Nephron (organoid): ENCODE results near the gene LAD1.

ENCODE experiments used
- H3K27ac Mint-ChIP-seq, 3 experiments: 2 replicates each; pipeline ENCODE4 v1.8.0; 2020; ENCODE audit warnings: mixed read lengths in 3 of 3, mild to moderate bottlenecking in 2 of 3, moderate library complexity in 1 of 3
- H3K27me3 Mint-ChIP-seq: 2 replicates; pipeline ENCODE4 v1.8.0; 2021; ENCODE audit warnings: low read depth, mild to moderate bottlenecking, moderate library complexity, mixed read lengths
- H3K36me3 Mint-ChIP-seq: 2 replicates; pipeline ENCODE4 v1.8.0; 2020; ENCODE audit warnings: low read depth, mixed read lengths
- H3K4me1 Mint-ChIP-seq: 2 replicates; pipeline ENCODE4 v1.8.0; 2020; ENCODE audit warnings: mixed read lengths
- H3K4me3 Mint-ChIP-seq, 3 experiments: 2 replicates each; pipeline ENCODE4 v1.8.0; 2020; ENCODE audit warnings: mild to moderate bottlenecking in 3 of 3, mixed read lengths in 3 of 3, moderate library complexity in 2 of 3
- H3K9me3 Mint-ChIP-seq: 2 replicates; pipeline ENCODE4 v1.8.0; 2020; ENCODE audit warnings: mixed read lengths
- CTCF ChIP-seq, 3 experiments: fragments of 200-600 bp; sonication (generic); IDR thresholded peaks; one replicate each; pipeline ENCODE4 v1.5.0; 2021; ENCODE audit warnings: antibody characterized with exemption in 3 of 3; ENCODE audit not compliant: unreplicated experiment in 3 of 3

The LAD1 gene

DNA sequence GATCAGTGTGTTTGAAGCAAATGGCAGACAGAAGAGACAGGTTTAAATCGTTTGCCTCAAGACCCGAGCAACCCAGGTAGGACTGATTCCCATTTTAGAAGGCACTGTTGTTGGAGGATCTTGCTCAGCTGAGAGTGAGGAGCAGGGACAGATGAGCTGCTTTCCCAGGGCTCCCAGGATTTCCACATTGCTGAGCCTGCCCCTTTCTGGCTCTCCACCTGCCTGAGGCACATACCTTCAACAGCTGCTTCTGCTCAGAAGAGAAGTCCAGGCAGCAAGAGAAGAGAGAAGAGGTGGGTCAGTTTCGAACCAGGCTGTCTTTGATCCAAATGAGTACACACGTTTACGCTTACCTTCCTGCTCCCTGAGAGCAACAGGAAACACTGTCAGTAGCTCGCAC is 27.3 kb downstream of the LAD1 start:
- no peaks in the 10 kb centered on the region for H3K36me3 Mint-ChIP-seq

GRCh38 chr1:201371276-201371675 is 27.8 kb downstream of the LAD1 start:
- Mint-ChIP-seq H3K27me3 (peaks cover 12% of the 10 kb centered on the region), H3K4me1 (peaks cover 59% of the 10 kb centered on the region), H3K27ac (peak overlapping the region; percentile 13 to 53 (median 30)), H3K4me3 (peak overlapping the region in 1 of 3 experiments; percentile 5), H3K36me3 (no peaks in the 10 kb centered on the region), H3K9me3 (no peaks in the 10 kb centered on the region)
- TF ChIP-seq CTCF (IDR thresholded peaks at IDR 0.05; ENCODE audit: unreplicated experiment in 3 of 3) = no peak

More for the DNA sequence above, 27.3 kb downstream of the LAD1 start:
- peaks cover 64% of the 10 kb centered on the region for H3K4me1 Mint-ChIP-seq
- TF ChIP-seq CTCF (IDR thresholded peaks at IDR 0.05; ENCODE audit: unreplicated experiment in 3 of 3) = no peak
- H3K9me3 Mint-ChIP-seq = no peaks in the 10 kb centered on the region
- peaks cover 12% of the 10 kb centered on the region for H3K27me3 Mint-ChIP-seq
- peak overlapping the region; percentile 13 to 63 (median 30) for H3K27ac Mint-ChIP-seq
- H3K4me3 Mint-ChIP-seq = peak overlapping the region in 2 of 3 experiments; percentile 13 to 57

DNA sequence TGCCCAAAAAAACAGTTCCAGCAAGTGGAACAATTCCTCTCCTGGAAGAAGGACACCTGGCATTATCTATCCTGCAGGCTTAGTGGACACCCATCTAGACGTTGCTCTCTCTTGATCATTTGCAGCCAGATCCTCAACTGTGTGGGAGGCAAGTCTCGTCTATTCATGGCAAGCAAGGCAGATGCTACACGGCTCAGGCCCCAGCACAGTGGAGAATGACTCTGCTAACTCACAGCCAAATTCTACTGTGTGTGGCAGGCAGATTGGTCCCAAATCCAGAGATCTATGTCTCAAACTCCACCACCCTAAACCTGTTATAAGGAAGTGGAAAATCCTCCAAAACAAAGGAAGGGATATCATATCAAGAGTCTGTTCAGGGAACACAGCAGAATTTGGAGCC is 28.6 kb downstream of the LAD1 start:
- H3K36me3 Mint-ChIP-seq = no peaks in the 10 kb centered on the region
- peaks cover 12% of the 10 kb centered on the region for H3K27me3 Mint-ChIP-seq
- H3K27ac Mint-ChIP-seq = peak overlapping the region; percentile 19 to 66 (median 22)
- H3K4me1 Mint-ChIP-seq = peaks cover 61% of the 10 kb centered on the region
- no peak for TF ChIP-seq CTCF (IDR thresholded peaks at IDR 0.05; ENCODE audit: unreplicated experiment in 3 of 3)
- no peaks in the 10 kb centered on the region for H3K9me3 Mint-ChIP-seq
- peak overlapping the region in 1 of 3 experiments; percentile 30 for H3K4me3 Mint-ChIP-seq

GRCh38 chr1:201369209-201369608 is 29.9 kb downstream of the LAD1 start:
- no peaks in the 10 kb centered on the region for H3K36me3 Mint-ChIP-seq
- H3K27ac Mint-ChIP-seq = peak overlapping the region in 1 of 3 experiments; percentile 20
- peaks cover 60% of the 10 kb centered on the region for H3K4me1 Mint-ChIP-seq
- TF ChIP-seq CTCF (IDR thresholded peaks at IDR 0.05; ENCODE audit: unreplicated experiment in 3 of 3) = no peak
- H3K27me3 Mint-ChIP-seq = peaks cover 10% of the 10 kb centered on the region
- no peak overlapping the region for H3K4me3 Mint-ChIP-seq
- no peaks in the 10 kb centered on the region for H3K9me3 Mint-ChIP-seq

DNA sequence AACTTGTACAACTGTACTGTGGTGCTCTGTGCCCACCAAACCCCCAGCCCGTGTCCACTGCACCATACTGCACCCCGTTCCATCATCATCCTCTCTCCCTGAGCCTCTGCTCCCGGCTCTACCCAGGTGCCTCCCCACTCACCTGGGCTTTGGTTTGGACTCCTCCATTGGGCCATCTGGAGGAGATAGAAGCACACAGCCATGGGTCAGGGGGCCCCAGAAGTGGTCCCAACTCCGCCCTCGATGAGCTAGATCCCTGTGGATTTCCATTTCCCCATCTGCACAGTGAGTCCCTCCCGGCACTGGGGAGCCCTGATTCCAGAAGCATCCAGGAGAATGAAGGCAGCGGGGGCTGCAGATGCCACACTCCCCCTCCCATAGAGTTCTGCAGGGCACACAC is 32.4 kb downstream of the LAD1 start:
- Mint-ChIP-seq H3K27ac (no peak overlapping the region), H3K4me1 (peaks cover 43% of the 10 kb centered on the region), H3K27me3 (peaks cover 7% of the 10 kb centered on the region), H3K4me3 (no peak overlapping the region), H3K9me3 (no peaks in the 10 kb centered on the region), H3K36me3 (no peaks in the 10 kb centered on the region)
- TF ChIP-seq CTCF (IDR thresholded peaks at IDR 0.05; ENCODE audit: unreplicated experiment in 3 of 3) = no peak

DNA sequence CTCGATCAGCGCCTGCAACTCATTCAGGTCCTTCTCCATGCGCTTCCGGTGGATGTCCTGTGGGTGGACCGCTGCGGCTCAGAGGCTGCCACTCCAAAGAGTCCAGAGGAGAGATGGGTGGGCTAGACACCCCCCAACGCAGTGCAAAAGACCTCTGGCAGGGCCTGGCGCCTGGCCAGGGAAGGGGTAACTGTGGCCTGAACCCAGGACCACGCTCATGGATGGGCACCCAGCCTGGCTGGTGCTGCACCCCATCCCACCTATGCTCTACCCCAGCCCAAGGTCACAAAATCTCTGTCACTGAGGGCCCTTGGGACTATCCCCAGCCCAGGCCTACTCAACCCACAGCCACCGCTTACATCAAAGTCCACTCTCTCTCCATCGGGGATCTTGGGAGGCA is 33.9 kb downstream of the LAD1 start:
- Mint-ChIP-seq H3K4me1 (peaks cover 29% of the 10 kb centered on the region), H3K27me3 (peaks cover 7% of the 10 kb centered on the region), H3K36me3 (no peaks in the 10 kb centered on the region), H3K9me3 (no peaks in the 10 kb centered on the region), H3K27ac (peak overlapping the region in 2 of 3 experiments; percentile 53 to 68), H3K4me3 (no peak overlapping the region)
- TF ChIP-seq CTCF (IDR thresholded peaks at IDR 0.05; ENCODE audit: unreplicated experiment in 3 of 3) = no peak
